CD4-positive, alpha-beta T cell treated with Interleukin-6 for 4 hours (primary cell): ENCODE data around the gene TGFBR1.

ENCODE experiments used
- DNase-seq: peaks from one replicate; pipeline ENCODE4 v3.0.0-alpha.2; 2020; ENCODE audit warnings: mixed read lengths

The TGFBR1 gene

DNA sequence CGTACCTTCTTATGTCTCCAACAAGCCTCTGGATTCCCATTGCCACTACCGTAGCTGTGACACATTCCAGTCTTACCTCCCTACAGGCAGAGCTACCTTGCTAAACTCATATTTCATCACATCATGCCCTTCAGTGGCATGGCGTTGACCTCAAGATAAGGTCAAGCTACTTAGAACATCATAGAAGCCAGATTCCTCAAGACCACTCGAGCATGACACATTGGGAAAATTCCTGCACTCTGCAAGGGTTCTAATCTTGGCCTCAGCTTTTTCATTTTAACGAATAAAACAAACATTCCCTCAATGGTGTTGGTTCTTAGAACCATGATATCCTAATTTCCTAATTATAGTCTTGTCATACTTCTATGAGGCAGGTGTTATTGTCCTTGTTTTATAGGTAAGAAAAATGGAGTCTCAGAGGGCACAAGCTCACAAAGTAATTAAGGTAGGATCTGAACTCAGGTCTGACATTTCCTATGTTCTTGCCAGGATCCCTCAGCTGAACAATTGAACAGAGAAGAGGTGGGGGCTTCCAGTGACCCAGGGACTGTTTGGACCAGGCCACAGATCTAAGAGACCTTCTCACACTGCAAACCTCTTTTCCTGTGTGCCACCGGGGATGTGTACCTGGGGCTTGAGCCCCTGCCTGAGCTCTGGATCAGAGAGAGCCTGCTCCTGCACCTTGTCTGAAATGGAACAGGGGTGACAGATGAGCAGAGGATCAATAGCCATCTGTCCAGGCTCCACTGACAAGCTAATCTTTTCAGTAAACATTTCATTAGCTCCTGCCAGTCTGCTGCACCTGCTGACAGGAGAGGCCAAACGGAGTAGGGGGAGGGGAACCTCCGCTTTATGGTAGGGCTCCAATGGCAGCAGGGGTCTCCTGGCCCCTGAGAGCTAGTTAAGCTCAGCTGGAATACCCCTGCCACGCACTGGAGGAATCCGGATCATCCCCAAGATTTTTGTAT is 67.5 kb downstream of the TGFBR1 start:
- DNase-seq = no peak

DNA sequence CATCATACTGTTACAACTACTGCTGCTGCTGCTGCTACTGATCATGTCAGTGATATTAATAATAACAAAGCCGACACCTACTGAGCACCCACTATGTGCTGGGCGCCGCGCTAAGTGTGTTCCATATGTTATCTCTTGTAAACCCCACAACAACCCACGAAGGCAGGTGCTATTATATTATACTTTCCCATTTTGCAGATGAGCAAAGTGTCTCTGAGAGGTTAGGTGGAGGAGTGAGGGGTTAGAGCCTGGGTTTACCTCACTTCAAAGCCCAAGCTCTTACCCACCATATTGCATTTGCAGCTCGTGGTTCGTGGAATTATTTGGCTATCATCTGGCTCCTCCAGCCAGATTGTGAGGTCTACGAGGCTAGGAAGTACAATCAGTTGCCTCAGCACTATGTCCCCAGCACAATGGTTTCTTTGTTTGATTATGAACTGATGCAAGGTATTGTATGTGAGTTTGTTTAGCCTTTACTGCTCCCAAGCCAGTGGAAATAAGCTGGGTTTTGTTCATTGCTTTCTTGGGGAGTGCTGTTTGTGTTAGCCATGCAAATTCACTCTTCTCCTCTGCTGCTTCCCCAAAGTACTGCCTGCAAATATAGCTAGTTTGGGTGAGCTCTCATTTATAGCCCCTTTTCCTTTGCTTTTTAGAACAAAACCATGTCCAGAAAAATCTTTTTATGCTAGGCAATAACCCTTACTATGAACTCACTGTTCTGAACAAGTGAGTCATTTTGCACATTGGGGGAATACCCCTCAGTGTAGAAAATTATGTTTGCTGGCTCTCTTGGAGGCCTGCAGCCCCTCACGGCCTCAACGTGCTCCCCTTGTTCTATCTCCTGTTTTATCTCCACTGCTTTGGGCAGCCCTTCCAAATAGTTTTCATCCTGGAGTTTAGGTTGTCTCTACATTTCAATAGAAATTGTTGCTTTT is 68.9 kb downstream of the TGFBR1 start:
- DNase-seq = no peak

DNA sequence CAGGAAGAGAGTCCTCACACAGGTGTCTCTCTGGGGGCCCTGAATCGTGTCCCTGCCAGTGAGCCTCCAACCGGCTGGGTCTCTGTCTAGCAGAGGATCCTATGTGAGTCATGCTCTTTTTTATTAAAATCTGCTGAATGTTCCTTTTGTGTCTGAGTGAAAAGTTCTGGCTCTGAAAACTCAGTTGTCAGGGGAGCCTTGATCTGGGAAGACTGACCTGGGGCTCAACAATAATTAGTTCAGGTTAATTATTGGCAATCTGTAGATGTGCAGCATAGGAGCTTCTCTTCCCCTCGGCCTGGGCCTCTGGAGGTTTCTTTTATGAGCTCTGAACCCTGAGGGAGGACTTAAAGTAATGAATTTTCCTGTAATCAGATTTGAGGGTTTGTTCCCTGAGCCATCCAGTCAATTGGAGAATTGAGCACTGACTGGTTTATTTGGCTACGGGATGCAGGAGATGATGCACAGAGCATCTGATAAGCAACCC is 71.7 kb downstream of the TGFBR1 start:
- DNase-seq = no peak

DNA sequence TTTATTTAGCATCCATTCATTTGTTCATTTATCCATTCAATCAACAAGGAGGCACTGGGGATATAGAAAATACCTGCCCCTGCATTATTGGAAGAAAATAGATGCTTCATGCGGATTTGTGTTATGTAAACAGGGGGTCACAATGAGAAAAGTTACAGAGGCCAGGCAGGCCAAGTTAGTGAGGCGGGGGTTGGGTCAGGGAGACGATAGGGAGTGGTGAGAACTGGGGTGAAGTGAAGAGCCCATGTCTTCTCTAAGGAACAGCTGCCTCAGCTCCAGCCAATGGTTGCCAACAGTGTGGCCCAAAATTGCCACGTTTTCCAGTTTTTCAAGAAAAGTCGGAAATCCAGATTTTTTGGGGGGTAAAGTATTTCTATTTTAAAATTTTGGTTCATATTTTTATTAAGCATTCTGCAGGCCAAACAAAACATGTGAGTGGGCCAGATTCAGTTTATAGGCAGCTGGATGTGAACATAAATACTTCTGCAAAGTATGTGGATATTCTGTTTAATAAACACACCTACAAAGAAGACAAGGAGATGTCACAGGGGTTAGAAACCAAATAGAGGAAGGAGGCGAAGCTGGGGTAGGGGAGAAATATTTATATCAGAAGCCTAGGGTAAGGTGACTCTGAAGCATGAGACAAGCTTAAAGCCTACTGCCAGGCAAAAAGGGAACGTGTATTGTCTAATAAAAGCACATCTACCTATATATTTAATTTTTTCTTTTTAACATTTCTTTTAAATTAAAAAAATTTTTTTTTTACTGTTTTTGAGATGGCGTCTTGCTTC is 72.9 kb downstream of the TGFBR1 start:
- no peak for DNase-seq

DNA sequence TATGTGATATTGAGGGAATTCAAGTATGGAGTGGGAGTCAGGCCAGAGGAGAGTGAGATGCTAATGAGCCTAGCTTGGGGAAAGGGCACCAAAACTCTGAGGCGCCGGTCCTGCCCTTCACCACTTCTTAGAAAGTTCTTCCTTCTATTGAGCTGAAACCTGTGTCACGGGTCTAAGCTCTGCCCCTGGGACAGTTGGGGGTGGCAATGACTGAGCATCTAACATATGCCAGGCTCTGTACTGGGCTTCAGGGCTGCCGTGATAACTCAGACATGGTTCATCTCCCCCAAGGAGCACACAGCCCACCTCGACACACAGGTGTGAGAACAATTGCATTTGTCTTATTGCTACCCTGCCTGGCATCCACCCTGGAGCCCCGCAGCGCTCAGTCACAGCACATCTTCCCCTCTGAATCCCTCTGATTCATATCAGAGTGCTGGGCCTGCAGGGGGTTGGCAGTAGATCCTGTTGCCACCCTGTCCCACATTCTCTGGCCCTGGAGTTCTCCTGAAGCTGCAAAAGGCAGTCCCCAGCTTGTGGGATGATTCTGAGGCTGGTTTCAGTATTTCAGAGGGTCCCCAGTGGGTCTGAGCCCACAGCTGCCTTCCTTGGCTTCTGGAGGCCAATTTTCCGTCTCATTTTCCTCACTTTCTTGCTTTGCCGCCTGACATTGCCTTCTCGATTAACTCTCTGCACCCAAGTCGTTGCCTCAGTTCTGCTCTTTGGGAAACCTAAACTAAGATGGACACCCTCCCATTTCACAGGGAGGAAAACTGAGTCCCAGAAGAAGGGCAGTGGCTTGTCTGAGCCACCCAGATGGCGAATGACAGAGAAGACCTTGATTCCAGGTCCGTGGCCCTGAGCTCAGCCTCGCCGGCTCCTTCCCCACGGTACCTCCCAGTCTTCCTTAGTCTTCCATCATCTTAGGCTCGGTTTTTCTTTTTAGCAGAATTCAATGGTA is 74.3 kb downstream of the TGFBR1 start:
- DNase-seq = no peak

DNA sequence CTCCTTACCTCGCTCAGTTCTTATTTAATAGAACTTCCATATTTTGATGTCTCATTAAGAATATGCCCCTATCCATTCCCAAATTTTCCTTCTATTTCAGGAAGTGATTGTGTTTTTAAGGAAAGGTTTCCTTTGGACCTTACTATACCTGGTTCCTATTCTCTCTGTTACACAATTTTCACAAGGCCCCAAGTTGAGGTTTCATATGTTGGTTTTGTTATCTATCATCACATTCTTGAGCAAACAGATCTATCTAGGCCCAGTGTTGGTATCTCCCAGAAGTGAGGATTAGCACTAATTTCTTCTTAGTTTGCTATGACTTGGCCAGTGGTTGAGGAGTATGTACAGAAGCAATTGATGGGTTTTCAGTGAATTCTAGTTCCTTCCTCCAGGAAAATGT is 75.3 kb downstream of the TGFBR1 start:
- no peak for DNase-seq

DNA sequence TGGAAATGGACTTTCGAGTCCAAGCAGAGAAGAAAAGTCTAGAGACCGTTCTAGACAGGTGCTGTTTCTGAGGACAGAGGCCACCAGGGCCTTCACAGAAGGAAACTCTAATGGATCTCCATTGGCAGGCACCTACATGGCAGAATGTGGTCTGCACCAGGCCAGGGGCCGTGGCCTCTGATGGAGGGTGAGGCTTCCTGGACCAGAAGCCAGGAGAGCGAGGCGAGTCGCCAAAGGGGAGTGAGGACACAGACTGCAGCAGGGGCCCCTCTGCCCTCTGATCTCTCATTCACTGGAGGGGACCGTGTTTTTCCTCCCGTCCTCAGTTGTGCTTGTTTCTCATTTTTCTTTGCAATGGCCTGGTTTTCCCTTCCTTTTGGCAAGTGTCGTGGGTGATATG is 75.7 kb downstream of the TGFBR1 start:
- DNase-seq = no peak

DNA sequence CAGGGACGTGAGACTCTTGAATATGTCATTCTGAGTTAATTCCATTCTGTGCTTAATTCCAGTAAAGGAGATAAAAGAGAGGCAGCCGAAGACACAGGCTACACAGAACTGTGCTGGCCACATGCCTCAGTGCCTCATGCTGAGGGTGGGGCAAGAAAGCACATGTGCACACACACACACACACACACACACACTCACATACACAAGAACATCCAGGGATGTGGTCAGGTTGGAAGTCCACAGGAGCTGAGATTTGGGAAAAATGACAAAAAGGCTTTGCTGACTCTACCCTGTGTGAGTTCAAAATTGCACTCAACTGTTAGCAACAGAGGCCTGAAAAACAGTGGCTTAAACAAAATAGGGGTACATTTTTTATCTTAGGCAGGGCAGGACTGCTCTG is 76.3 kb downstream of the TGFBR1 start:
- DNase-seq = no peak

DNA sequence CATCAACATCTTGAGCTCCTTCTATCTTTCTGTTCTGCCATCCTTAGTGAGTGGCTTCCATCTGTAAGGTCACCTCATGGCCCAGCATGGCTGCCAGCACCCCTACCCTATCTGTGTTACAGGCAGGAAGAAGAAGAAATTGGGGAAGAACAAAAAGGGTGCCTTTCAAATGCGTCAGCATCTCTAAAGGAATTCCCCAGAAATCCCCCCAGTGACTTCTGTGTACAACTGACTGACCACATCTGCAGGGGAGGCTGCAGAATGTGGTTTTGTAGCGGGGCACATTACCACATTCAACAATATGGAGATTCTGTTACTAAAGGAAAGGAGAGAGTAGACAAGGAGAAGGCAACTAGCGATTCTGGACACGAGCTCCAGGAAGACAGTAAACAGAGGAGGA is 76.7 kb downstream of the TGFBR1 start:
- no peak for DNase-seq

DNA sequence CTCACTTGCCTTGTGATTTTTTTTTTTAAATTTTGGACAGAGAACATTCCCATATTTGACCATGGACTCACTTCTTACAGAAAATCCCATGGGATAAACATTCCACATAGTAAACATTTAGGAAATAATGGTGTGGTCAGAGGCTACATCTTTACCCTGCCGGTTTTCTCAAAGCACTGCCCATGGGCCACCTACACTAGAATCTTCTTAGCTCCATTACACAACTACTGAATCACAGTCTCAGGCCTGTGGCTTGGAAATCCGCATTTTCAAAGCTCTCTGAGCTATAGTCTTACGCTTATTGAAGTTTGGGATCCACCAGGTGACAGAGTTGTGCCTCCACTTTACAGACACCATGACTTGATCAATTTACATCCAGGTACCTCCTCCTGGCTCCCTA is 77.4 kb downstream of the TGFBR1 start:
- no peak for DNase-seq

DNA sequence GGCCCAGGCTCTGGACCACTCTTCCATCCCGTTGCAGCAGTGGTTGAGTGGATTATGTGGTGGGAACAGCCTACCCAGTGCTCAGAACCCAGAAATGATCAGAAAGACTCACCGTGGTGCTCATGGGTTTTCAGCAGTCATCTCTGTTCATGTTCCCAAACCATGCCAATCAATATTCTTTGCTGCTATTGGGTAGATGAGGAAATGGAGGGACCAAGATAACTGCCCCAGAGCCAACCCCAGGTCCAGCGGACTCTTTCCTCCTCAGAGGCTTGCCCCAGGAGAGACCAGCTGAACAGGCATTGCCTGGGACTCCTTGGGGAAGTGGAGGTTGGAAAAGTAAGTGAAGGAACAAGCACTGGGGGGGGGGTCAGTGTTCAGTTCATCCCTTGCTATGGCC is 78.7 kb downstream of the TGFBR1 start:
- no peak for DNase-seq

DNA sequence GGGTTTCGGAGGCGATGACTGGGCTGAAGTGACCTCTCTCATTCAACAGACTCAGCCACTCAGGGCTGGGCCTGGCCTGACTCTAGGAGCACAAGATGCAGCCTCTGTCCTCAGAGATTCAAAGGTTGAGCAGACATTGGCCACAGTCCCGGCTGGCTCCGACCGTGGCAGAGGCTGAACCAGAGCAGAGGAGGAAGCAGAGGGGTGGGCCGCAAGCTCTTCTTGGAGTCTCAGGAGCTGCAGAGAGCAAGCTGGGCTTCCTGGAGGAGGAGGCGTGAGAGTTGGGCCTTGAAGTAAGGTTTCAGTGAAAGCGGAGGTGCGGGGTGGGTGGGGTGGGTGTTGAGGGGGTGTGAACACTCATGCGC is 79.2 kb downstream of the TGFBR1 start:
- no peak for DNase-seq

DNA sequence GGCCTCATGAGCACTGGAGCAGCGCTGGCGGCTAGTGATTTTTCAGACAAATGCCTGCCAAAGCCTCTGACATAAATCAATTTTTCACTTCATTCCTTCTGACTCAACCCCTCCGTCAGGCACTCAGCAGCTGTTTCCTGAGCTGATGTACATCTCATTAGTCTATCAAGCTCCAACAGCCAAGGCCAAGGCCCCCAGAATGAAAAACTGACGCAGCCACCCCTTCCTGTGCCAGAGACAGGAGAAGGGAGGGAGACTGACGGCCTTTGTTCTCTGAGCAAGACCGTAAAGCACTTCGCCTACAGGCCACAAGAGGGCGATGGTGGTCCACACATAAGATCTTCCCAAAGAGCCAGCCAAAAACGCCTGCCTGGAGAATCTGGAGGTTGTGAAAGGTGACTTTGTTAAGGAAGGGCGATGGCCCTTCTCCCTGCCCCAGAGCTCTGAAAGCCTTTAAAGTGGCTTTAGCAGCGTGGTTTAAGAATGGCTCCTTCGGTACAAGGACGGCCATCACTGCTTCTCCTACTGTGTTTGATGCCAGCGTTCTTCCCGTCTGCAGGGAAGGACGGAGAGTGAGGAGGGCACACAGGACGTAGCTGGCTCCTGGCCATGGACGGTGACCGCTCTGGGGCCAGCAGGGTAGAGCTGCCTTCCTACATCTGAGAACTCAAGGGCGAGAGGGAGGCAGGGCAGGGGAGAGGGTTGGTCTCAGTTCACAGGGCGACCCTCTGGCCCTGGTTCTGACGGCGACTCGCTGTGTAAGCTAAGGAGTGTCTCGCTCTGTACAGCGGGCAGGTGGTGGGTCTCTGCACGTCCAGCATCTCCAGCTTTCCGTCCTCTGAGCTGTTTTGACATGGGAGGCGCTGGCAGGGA is 79.8 kb downstream of the TGFBR1 start:
- DNase-seq = peak; percentile 78

DNA sequence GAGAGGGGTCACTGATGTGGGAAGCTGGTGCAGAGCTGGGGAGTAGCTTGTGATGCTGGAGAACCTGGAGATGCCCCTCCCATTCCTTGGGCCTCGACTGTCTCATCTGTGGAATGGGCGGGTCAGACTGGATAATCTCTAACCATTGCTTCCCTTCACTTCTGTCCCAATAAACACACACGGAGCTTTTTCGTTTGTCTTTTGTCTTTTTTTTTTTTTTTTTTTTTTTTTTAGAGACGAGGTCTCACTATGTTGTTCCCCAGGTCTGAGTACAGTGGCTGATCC is 80.4 kb downstream of the TGFBR1 start:
- DNase-seq = no peak

DNA sequence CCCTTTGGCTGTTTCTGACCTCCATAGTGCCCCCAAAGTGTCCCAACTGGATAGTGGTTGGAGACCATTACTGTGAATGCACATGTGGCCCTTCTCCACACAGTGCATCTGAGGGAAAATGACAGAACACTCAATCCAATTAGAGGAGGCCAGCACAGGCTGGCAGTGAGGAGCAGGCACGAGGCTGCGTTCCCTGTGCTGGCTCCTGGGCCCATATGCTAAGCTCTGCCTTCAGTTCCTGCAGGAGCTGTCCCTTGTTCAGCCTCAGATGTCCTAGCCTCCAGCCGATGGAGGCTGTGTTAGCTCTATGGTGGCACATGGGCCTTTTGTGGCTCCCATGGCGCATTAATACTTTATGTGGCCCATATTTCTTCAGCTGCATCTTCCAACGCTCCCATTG is 81.0 kb downstream of the TGFBR1 start:
- no peak for DNase-seq

DNA sequence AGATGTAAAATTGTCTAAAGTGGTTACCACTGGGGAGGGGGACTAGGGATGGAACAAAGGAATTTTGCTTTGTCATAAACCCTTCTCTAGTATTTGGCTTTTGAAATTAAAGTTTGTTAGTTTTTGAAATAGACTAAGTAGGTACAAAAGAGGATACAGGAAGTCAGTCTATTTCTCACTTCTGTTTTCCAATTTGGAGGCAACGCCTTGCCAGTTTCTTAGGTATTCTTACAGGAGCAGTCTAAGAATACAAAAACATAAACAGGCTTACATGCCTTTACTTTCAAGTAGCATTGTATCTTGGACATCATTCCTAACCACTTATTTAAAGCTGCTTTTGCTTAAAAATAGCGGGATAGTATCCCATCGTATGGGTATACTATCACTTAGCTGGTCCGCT is 82.4 kb downstream of the TGFBR1 start:
- DNase-seq = no peak

DNA sequence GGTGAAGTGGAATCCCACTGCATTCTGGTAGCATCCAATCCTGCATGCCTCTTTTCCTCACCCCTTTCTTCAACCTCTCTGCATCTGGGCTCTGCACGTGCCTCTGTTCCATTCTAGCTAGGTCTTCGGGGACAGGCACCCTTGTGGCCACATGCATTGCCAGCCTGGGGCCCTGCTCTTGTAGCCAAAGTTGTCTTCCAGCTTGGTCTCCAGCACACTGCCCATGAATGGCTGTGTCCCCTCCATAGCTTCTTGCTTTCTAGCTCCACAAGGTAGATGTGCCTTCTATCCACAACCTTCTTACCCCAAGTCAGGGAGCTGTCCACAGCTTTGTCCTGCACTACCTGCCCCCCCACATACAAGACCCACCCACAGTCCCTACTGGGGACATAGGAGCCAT is 84.3 kb downstream of the TGFBR1 start:
- no peak for DNase-seq

DNA sequence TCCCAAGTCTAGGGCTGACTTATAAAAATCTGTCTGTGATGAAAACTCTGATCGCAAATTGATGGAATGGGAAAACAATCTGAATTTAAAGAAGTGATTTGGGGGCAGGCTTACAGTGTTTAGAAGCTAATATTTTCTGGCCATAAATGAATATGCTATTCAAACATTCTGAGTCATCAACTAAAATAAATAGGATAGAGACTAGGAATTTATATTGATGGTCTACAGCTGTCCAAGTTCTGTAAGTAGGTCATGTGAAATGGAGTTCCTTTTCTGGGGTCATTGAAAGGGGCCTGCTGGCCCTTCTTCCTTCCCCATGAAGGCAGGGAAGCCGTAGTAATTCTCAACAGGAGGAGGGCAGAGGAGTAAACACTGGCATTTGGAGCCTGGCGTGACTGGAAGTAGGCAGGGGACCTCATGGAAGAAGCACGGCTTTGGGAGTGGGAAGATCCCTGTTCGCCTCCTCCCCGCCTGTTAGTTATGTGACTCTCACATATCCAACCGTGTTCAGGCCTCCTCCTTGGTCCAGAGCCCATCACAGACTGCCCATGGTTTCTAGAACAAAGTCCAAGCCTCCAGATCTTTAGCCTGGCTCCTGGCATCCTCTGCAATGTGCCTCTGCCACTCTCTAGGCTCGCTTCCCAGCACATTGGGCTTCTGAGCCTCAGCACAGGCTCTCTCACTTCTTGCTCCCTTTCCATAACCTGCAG is 85.1 kb downstream of the TGFBR1 start:
- no peak for DNase-seq

DNA sequence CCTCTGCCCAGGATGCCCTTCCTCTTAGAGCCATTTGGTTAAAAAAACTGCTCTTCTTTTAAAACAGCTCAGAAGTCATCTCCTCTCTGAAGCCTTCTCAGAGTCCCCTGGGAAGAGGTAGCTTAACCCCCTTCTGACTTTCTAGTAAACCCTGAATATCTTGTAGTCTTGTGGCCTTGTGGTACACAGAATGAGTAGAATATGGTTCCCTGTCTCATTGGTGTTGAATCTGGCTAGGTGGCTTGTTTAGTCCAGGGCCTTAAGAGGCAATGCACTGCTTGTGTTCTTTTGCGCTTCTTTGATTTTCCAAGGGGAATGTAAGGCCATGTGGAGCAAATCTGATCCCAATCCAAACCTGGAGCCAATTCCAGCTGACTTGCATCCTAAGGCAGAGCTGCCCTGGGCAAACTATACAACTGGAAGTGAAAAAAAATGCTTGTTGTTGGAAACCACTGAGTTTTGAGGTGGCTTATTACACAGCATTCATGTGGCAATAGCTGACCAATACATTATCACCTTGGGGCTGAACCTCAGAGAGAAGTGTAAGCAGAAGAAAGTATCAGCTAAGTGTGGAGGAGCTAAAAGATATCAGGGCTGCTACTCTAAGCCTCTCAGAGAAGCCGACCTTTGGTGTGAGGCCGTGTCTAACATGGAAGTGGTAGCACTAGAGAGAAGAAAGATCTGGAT is 85.8 kb downstream of the TGFBR1 start:
- DNase-seq = no peak
